ENCODE data around the gene COG2.
"Not testable (repeated sequence)": the region's sequence is repeated elsewhere in the genome, so short reads cannot be mapped to it uniquely, and the experiment has no call there.

The COG2 gene, protein sequence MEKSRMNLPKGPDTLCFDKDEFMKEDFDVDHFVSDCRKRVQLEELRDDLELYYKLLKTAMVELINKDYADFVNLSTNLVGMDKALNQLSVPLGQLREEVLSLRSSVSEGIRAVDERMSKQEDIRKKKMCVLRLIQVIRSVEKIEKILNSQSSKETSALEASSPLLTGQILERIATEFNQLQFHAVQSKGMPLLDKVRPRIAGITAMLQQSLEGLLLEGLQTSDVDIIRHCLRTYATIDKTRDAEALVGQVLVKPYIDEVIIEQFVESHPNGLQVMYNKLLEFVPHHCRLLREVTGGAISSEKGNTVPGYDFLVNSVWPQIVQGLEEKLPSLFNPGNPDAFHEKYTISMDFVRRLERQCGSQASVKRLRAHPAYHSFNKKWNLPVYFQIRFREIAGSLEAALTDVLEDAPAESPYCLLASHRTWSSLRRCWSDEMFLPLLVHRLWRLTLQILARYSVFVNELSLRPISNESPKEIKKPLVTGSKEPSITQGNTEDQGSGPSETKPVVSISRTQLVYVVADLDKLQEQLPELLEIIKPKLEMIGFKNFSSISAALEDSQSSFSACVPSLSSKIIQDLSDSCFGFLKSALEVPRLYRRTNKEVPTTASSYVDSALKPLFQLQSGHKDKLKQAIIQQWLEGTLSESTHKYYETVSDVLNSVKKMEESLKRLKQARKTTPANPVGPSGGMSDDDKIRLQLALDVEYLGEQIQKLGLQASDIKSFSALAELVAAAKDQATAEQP

DNA sequence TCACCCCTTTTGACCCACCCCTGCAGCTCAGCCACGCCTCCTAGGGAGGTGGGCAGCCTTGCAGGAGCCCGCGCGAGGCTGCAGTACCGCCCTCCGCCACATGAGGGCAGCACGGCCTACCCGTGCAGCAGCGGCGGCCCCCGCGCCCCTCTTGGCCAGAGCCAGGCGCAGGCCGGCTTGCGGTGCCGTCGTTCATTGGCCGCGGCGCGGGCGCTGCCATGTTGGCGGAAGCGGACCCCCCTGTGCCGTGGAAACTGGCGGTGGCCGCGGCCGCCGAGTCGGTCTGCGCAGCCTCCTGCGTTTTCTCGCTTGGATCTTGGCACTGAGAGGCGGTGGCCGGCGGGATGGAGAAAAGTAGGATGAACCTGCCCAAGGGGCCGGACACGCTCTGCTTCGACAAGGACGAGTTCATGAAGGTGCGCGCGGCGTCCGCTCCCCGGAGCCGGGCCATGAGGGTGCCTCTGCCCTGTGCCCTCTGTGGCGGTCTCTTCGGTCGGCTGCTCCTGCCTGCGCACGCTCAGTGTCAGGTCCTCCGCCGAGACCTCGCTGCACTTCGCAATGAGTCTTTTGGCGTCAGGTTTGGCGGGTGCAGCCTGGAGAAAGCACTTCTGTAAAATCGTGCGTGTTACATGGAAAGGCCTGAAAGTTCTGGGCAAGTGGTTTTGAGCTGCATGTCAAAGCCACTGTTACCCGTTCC lies at the start of gene COG2:
Gene COG2 (plus strand): TSS at position 219 of the 697 bp plus-strand sequence. CDS start 126 bp downstream, at position 345.
- peak; percentile 95 to 96 for DNase-seq

DNA sequence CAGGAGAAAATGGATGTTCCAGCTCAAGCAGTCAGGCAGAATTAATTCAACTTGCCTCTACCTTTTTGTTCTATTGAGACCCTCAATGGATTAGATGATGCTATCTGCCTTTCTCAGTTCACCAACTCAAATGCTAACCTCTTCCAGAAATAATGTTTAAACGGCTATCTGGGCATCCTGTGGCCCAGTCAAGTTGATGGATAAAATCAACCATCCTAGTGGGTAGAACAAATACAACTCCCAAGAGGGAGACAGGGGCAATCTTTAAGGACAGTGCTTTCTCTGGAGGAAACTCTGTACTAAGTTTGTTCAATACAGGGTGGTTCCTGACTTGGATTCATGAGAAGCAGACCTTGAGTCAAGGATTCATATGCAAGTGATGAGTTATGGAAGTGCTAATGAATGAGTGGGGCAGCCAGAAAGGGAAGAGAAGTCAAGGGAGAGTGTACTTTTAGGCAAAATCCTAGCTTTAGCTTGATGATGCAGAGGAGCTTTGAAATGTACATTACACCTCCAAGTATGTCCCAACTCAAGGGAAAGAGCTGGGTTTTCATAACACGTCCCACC lies 49.4 kb upstream of the COG2 start:
- DNase-seq = no peak

DNA sequence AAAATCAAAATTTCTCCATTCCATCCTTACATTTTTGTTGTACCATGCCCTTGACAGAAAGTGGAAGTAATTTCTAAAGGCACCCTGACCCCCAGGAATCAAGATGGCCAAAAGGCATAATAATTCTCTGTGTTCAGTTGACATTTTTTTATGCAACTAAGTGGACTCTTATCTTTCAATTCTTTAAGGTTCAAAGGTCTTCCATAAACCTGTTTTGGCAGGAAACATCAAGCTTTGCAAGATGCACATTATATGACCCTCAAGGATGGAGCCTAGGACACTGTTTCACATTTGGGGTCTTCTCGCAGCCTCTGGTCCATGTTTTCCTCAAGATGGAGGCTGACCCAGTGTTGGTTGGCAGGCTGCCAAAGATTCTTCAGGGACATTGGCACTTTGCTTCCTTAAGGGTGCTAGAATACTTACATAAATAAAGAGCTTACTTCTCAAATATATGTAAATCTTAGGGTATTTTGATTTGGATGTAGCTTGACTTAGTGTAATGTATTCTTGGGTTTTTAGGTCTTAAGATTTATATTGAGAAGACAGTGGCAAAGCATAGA lies 48.0 kb upstream of the COG2 start:
- DNase-seq = no peak

DNA sequence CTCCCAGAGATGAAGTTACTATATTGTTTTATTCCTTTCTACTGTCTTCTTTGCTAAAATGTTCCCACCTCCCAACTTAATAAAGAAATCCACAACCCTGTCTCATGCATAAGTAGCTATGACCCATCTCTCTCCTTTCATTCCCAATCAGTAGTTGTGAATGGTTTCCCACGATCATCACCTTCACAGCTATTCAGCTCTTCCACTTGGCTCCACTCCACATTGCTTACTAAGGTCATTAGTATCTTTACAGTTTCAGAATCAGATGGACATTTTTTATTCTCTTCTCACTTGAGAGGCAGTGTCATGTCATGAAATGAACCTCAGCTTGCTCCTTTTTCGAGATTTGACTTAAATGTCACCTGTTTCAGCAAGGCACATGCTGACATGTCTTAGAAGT lies 47.1 kb upstream of the COG2 start:
- DNase-seq = no peak

DNA sequence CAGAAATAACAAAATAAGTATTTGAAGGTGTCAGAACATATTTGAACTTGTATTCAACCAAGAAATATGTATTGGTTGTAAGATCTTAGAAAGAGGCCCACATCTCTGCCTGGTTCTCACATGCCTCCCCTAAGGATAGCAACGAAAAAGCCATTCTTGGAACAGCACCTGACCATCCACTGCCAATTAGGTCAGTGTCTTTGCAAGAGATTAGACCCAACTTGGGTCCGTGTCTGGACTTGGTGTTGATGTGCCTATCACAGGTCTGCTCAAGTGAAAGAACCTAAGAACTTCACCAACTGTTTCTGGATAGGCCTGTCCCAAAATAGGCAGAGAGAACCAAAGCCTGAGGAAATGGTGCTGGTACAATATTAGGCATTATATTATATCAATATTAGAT lies 46.0 kb upstream of the COG2 start:
- no peak for DNase-seq

DNA sequence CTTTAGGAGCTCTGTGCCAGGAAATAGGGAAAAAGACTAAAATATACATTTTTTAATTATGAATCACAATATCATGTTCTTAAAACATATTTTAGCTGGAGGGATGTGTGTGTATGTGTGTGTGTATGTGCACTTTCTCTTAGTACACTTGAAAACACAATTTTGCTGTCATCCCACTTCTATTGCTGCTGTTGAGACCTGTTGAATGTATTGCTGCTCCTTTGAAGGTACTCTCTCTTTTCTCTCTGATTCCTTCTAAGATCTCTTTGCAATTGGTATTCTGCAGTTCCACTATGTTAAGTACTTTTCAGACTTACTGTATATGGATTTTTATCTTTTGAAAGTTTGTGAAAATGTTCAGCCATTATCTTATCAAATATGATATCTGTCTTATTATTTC lies 43.5 kb upstream of the COG2 start:
- no peak for DNase-seq

DNA sequence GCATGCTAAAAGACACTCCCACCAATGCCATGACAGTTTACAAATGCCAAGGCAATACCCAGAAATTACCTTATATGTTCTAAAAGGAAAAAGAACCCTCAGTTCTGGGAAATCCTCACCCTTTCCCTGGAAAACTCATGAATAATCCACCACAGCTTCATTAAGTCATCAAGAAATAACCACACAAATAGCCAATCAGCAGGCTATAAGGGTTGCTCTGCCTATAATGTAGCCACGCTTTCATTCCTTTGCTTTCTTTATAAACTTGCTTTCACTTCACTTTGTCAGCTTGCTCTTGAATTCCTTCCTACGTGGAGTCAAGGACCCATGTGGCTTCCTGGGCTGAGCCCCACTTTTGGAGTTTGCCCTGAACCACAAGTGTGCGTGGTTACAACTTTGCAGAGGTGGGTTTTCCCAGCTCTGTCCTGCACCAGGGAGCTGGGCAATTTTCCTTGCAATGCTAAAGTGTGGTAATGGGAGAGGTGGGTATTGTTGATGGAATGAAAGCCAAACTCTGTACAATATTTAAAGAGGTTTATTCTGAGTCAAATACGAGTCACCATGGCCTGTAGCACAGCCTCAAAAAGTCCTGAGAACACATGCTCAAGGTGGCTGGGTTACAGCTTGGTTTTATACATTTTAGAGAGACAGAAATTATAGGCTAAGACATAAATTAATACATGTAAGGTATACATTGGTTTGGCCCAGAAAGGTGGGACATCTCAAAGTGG lies 42.2 kb upstream of the COG2 start:
- no peak for DNase-seq

DNA sequence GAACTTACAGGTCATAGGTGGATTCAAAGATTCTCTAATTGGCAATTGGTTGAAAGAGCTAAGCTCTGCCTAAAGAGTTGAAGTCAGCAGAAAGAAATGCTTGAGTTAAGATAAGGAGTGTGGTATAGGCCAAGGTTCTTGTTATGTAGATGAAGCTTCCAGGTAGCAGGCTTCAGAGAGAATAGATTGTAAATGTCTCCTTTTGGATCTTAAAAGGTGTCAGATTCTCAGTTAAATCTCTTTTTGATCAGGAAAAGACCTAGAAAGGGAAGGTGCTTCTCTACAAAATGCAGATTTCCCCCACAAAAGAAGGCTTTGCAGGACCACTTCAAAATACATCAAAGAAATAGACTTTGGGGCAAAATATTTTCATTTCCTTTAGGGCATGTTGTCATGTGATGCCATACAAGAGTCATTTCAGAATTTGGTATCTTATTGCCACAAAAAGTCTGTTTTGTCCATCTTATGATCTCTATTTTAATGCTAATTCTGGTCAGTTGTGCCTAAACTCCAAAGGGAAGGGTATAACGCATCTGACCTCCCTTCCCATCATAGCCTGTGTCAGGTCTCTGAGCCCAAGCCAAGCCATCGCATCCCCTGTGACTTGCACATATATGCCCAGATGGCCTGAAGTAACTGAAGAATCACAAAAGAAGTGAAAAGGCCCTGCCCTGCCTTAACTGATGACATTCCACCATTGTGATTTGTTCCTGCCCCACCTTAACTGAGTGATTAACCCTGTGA lies 41.5 kb upstream of the COG2 start:
- DNase-seq = not testable (repeated sequence)

DNA sequence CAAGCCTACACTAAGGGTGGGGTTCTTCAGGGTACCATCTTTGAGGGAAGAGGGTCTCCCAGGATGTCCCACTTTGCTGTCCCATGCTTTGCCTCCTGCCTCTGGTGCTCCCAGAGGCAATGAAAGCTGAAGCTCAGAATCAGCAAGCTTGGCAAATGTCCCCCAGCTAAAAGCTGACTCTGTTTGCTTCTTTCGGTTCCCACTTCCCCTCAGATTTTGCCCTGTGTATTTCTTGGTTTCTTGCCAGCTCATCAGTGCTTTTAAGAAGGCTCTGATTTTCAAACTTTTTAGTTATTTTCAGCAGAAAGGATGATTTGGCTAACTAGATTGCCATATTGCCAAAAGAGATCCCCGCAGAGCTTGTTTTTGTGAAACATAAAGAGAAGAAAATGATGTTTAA lies 33.1 kb upstream of the COG2 start:
- no peak for DNase-seq

DNA sequence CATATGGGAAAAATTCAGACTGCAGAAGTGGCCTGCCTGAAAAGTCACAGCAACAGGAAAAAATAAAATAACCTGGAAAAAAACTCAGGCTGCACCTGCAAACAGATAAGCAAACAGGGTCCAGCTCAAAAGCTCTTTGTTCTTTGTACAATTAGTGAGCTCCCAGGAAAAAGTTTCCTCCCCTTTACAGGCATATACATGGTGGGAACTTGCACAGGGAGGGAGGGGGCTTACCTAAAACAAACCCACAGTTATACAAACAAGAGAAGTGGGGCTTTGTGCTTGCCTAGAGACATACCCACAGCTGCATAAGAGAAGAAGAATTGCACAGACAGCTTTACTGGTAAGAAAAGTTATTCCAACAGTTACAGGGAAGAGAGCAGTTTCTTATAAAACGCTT lies 31.7 kb upstream of the COG2 start:
- no peak for DNase-seq

DNA sequence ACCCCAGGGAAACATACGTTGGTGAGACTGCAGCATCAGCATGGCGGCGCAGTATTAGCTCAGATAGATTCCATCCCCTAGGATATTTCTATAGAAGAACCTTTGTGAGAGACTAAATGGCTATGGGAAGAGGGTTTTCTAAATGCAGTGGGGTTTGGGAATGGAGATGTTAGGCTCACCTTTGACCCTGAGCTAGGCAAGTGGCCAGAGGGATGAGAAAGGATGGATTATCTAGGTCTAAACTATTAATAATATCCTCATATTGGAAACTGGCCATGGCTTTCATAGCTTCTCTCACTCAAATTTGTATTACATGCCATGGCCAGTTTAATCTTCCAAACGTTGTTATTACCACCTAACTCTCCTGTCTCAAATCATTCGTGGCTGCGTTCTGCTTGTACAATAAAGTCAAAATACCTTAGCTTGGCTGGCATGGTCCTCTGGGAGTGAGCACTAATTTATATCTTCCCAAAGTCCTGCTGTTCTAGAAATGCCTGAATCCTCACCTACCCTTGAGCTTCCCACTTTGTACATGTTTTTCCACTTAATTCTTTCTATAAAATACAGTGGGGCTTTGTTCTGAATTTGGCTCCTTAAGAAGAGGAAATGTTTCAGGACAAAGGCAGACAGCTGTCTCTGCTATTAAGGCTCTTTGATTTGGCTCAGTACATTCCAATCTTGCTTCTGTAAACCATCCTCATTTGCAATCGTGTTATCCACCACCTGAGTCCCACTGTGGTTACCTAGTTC lies 31.0 kb upstream of the COG2 start:
- DNase-seq = no peak

DNA sequence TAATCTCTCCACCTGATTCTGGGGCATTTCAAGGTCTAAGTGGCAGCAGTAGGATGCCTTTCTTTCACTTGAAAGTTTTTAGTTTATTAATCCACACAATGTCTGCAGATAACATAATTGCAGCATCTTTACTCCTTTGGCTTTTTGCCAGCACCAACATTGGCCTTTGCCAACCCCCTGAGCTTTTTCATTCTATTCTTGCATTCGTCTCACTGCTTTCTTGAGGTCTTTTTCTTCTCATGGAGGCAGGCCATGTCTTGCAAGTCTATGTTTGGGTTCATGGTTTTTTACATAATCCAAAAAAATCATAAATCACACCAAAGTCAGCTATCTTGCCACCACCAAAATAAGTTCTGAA lies 30.4 kb upstream of the COG2 start:
- DNase-seq = no peak

DNA sequence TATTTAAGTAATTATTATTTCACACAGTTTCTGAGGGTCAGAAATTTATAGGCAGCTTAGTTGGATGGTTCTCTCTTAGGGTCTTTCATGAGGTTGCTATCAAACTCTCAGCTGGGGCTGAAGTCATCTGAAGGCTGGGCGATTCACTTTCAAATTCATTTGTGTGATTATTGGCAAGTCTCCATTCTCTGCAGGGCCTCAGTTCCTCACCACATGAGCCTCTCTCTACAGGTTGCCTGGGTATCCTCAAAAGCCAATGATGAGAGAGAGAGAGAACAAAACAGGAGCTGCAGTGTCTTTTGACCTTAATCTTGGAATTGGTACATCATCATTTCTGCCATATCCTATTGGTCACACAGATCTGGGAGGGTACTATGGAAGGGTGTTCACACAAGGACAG lies 29.6 kb upstream of the COG2 start:
- DNase-seq = no peak

DNA sequence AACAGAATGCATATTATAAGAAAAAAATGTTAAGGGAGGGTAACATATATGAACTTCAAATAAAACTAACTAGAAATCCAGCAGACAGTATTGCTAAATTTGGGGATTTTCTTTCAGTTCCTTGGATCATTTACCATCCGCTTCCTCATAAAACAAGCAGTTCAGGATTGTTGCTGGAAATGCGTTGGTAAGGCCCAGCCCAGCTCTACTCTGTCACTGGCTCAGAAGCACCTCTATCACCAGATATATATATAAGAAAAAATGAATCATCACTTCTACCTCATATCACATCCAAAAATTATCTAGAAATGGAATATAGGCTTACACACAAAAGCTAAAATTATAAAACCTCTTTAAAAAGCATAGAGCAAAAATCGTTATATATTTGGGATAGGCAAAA lies 28.2 kb upstream of the COG2 start:
- no peak for DNase-seq

DNA sequence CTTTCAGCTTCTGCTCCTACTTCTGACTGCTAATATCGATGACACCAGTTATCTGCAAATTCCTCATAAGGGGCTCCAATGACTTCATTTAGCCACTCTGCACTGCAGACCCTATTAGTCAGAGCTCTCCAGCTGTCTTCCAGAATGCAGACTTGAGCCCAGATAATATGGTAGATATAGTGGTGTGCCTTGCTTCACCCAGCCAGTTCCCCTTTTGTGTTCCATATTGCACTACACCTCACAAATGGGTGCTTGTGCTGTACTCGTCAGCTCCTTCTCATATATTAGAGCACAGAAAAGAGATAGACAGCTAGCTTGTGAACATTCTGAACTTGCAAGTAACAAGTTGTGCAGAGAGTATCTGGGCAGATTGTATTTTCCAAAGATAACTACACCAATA lies 23.7 kb upstream of the COG2 start:
- DNase-seq = no peak

DNA sequence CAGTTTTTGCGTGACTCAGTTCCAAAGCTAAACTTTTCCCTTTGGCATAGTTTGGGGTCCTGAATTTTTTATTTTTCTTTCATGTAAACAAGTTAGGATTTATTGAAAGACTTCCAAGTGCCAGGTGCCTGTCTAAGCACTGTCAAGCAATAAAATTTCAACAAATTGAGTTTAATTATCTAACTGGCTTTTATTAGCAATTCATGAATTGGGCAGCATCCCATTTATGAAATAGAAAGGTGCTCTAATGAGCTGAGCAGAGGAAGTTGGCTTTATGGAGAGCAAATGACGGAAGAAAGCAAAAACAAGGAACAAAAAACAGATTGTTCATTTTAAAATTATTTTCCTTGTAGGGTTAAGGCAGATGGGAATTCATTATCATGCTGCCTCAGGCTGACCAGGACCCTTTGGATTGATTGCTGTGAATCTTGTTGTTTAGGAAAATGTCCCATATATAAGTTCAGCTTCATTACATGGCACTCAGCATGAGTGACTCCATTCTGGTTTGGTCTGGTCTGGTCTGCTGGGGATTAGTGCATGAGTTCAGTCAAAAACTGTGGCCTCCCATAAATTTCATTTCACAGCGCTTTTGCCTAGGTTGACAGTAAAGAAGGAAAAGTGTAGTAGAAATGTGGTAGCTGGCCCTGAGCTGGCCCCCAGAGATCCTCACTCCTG lies 21.5 kb upstream of the COG2 start:
- no peak for DNase-seq

DNA sequence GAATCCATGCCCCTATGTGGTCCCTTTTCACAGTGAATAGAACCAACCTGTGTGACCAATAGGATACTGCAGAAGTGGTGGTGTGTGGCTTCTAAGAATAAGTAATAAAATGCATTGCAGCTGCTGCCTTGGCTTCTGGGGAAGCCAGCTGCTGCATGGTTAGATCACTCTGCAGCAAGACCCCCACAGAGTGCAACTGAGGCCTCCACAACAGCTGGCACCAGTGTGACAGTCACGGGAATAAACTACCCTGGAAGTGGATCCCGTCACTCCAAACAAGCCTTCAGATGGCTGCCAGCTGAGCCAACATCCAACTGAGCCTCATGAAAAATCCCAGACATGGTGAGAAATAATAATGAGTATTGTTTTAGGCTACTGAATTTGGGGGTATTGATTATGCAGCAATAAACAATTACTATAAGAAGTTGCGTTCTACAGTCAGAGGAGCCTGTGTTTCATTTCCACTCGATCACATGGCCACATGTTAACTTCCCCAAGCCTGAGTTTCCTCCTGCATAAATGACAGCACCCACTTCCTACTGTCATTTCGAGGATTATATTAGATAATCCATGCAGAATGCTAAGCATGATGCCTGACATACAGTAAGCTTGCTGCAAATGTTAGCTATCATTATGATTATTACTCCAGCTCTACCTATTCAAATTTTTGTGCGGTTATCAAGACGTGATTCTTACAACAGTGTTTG lies 20.8 kb upstream of the COG2 start:
- no peak for DNase-seq

DNA sequence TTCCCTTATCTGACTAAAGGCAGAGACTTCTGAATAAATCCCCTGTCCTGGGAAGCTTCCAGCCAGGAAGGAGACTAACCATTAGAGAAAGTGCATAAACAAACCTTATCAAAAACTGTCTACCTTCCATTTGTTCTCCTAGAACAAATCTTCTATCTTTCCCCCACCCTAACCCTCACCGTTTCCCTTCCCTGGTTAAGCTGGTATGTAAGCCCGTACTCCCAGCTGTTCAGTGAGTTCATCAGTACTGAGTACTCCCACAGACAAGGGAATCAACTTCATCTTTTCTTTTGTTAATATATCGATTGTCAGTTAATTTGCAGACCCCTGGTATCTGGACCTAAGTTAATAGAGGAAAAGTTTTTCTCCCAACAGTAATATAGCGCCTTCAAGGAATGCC lies 20.1 kb upstream of the COG2 start:
- no peak for DNase-seq

DNA sequence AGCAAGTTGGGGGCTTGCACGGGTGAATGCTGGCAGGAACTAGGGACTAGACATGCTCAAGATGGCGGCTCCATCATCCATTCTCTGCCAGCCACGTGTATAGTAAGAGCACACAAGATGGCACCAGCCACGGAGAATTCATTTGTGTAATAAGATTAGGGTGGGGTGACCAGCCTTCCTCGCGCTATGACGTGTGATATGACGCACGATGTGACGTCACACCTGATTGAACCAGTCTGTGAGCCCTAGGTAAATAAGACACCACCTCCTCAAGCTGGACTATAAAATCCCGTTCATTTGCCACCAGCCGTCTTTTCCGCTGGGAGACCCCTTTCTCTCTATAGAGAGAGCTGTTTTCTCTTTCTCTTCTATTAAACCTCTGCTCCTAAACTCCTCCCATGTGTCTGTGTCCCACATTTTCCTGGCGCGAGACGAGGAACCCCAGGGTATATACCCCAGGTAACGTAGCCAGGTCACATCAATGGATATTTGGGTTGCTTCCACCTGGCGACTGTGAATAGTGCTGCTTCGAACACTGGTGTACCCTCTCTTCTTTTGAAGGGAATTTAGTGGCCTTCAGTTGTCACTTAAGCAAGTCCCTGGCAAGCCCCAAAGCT lies 18.1 kb upstream of the COG2 start:
- no peak for DNase-seq
